Measurements from ENCODE around the gene NCKAP5. TPM values are rescaled to one million over a fixed set of nuclear protein-coding genes. Genes with fewer than 3 reads are reported as not detected.

Gene NCKAP5
- total RNA-seq, 5 donors from 2014 or later (not counting 1 experiment from before 2014, with no cell fraction given): 0.06 TPM; not detected in 4

DNA sequence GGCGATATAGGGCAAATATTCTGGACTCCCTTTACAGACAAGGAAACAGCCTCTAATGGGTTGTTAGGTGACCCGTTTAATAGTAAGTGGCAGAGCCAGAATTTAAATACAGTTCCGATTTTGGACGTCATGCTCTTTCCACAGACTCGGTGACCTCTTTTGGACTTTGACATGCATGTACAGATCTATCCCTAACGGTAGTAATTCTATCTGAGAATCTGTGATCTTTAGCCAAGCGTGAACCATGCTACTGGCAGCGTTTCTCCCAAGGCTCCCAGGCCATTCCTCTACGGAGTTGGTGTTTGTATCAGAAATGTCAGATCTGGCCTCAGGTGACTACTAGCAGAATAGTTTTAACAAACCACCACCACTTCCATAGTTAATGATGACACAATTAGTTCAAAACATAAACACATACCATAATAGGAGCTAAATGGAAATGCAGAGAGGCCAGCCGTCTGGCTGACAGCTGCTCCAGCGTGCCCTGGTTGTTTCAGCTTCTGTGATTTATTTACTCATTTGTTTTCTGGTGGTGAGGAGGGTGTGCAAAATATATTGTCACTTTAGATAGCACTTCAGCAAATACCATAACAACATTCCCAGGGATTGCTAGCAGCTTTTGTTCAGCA is 593.7 kb downstream of the NCKAP5 start:
- H3K4me3 ChIP-seq (ENCODE audit: control insufficient read depth in 1 of 2, extremely low read depth in 1 of 2, low read length in 1 of 2): no peak overlapping the region
- Mint-ChIP-seq H3K4me3 (no peak overlapping the region), H3K9me3 (peaks cover 0 to 10% (median 2%) of the 10 kb centered on the region in 3 donors), H3K36me3 (no peaks in the 10 kb centered on the region), H3K27me3 (no peaks in the 10 kb centered on the region), H3K4me1 (no peaks in the 10 kb centered on the region), H3K27ac (no peak overlapping the region)
- ATAC-seq (replicated peaks in 1 of 4): no peak
- no peaks in the 10 kb centered on the region for H3K4me1 ChIP-seq (ENCODE audit: control insufficient read depth in 1 of 2, extremely low read depth in 1 of 2, insufficient read depth in 2 of 2, low read length in 2 of 2)
- H3K9me3 ChIP-seq: no peaks in the 10 kb centered on the region
- POLR2A ChIA-PET: no interaction called here
- no peak overlapping the region for H3K27ac ChIP-seq (ENCODE audit: low read length)
- CTCF ChIA-PET: no interaction called here
- DNase-seq: no peak
- no peaks in the 10 kb centered on the region for H3K36me3 ChIP-seq (ENCODE audit: control insufficient read depth in 2 of 2, extremely low read depth in 1 of 2, insufficient read depth in 1 of 2, low read length in 1 of 2)
- no peaks in the 10 kb centered on the region for H3K27me3 ChIP-seq (replicated peaks in 1 of 2; ENCODE audit: control insufficient read depth in 2 of 2, extremely low read depth in 1 of 2, insufficient read depth in 2 of 2, low read length in 1 of 2)
- 89% methylated on average over 4 of the region's 11 CpGs for WGBS (ENCODE audit: insufficient coverage)

- Histone ChIP-seq H3K36me3 (ENCODE audit: control insufficient read depth in 2 of 2, extremely low read depth in 1 of 2, insufficient read depth in 1 of 2, low read length in 1 of 2) (no peaks in the 10 kb centered on the region), H3K4me3 (ENCODE audit: control insufficient read depth in 1 of 2, extremely low read depth in 1 of 2, low read length in 1 of 2) (no peak overlapping the region), H3K4me1 (ENCODE audit: control insufficient read depth in 1 of 2, extremely low read depth in 1 of 2, insufficient read depth in 2 of 2, low read length in 2 of 2) (no peaks in the 10 kb centered on the region), H3K9me3 (no peaks in the 10 kb centered on the region), H3K27ac (ENCODE audit: low read length) (no peak overlapping the region), H3K27me3 (replicated peaks in 1 of 2; ENCODE audit: control insufficient read depth in 2 of 2, extremely low read depth in 1 of 2, insufficient read depth in 2 of 2, low read length in 1 of 2) (no peaks in the 10 kb centered on the region)
- Mint-ChIP-seq H3K27me3 (no peaks in the 10 kb centered on the region), H3K9me3 (peaks cover 0 to 10% (median 5%) of the 10 kb centered on the region in 3 donors), H3K27ac (no peak overlapping the region), H3K4me3 (no peak overlapping the region), H3K36me3 (no peaks in the 10 kb centered on the region), H3K4me1 (no peaks in the 10 kb centered on the region)
- DNase-seq (no peak), ATAC-seq (replicated peaks in 1 of 4) (no peak)
- 22% methylated on average over 1 of the region's 7 CpGs for WGBS (ENCODE audit: insufficient coverage)
- ChIA-PET POLR2A (interaction anchor here in 1 of 2 donors (0.5 kb wide), 1 partner anchor 10 kb away, joined by 3 read pairs; no protein-coding TSS in a partner anchor), CTCF (no interaction called here)
Observed at GRCh38 chr2:132971310-132972061, 596.8 kb downstream of the NCKAP5 start.

GRCh38 chr2:132969371-132969985 is 598.8 kb downstream of the NCKAP5 start:
- Mint-ChIP-seq H3K27me3 (no peaks in the 10 kb centered on the region), H3K36me3 (no peaks in the 10 kb centered on the region), H3K27ac (no peak overlapping the region), H3K4me3 (no peak overlapping the region), H3K9me3 (peaks cover 0 to 6% (median 5%) of the 10 kb centered on the region in 3 donors), H3K4me1 (no peaks in the 10 kb centered on the region)
- Histone ChIP-seq H3K4me1 (ENCODE audit: control insufficient read depth in 1 of 2, extremely low read depth in 1 of 2, insufficient read depth in 2 of 2, low read length in 2 of 2) (no peaks in the 10 kb centered on the region), H3K9me3 (no peaks in the 10 kb centered on the region), H3K27me3 (replicated peaks in 1 of 2; ENCODE audit: control insufficient read depth in 2 of 2, extremely low read depth in 1 of 2, insufficient read depth in 2 of 2, low read length in 1 of 2) (no peaks in the 10 kb centered on the region), H3K27ac (ENCODE audit: low read length) (no peak overlapping the region), H3K36me3 (ENCODE audit: control insufficient read depth in 2 of 2, extremely low read depth in 1 of 2, insufficient read depth in 1 of 2, low read length in 1 of 2) (no peaks in the 10 kb centered on the region), H3K4me3 (ENCODE audit: control insufficient read depth in 1 of 2, extremely low read depth in 1 of 2, low read length in 1 of 2) (no peak overlapping the region)
- CTCF ChIA-PET: no interaction called here
- WGBS (ENCODE audit: insufficient coverage): 59% methylated on average over 4 of the region's 4 CpGs
- DNase-seq (no peak), ATAC-seq (replicated peaks in 1 of 4) (no peak)
- POLR2A ChIA-PET: no interaction called here

GRCh38 chr2:132965460-132965859 is 602.8 kb downstream of the NCKAP5 start:
- POLR2A ChIA-PET: no interaction called here
- H3K4me1 Mint-ChIP-seq: no peaks in the 10 kb centered on the region
- H3K9me3 ChIP-seq: no peaks in the 10 kb centered on the region

DNA sequence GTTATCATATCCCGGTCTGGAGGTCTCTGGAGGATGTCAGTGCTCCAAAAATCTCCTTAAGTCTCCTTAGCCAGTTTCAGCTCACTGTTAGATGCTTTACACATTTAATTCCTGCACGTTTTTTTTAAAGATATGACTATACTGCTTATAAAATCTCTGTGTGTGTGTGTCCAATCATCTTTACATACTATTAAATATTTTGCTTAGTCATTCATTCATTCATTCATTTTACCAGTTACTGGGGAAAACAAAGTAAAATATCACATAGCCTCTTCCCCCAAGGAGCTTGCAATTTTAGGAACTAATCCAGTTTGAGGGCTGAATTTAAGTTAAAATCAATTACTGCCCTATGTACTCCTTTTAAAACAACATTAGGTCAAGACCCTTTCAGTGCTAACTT is 605.1 kb downstream of the NCKAP5 start:
- Histone ChIP-seq H3K4me3 (ENCODE audit: control insufficient read depth in 1 of 2, extremely low read depth in 1 of 2, low read length in 1 of 2) (no peak overlapping the region), H3K9me3 (no peaks in the 10 kb centered on the region), H3K27ac (ENCODE audit: low read length) (no peak overlapping the region), H3K27me3 (replicated peaks in 1 of 2; ENCODE audit: control insufficient read depth in 2 of 2, extremely low read depth in 1 of 2, insufficient read depth in 2 of 2, low read length in 1 of 2) (no peaks in the 10 kb centered on the region), H3K36me3 (ENCODE audit: control insufficient read depth in 2 of 2, extremely low read depth in 1 of 2, insufficient read depth in 1 of 2, low read length in 1 of 2) (no peaks in the 10 kb centered on the region), H3K4me1 (ENCODE audit: control insufficient read depth in 1 of 2, extremely low read depth in 1 of 2, insufficient read depth in 2 of 2, low read length in 2 of 2) (no peaks in the 10 kb centered on the region)
- Mint-ChIP-seq H3K36me3 (no peaks in the 10 kb centered on the region), H3K9me3 (peaks cover 0 to 5% (median 0%) of the 10 kb centered on the region in 3 donors), H3K27ac (no peak overlapping the region), H3K4me1 (no peaks in the 10 kb centered on the region), H3K4me3 (no peak overlapping the region), H3K27me3 (peaks cover 0 to 3% of the 10 kb centered on the region in 2 donors)
- DNase-seq (no peak), ATAC-seq (replicated peaks in 1 of 4) (no peak)
- WGBS (ENCODE audit: insufficient coverage): 80% methylated on average over 1 of the region's 2 CpGs
- POLR2A ChIA-PET: no interaction called here
- CTCF ChIA-PET: interaction anchor here in 1 of 2 donors (0.6 kb wide), 1 partner anchor 38 kb away, joined by 5 read pairs; no protein-coding TSS in a partner anchor

More at GRCh38 chr2:132965460-132965859, 602.8 kb downstream of the NCKAP5 start:
- Histone ChIP-seq H3K36me3 (ENCODE audit: control insufficient read depth in 2 of 2, extremely low read depth in 1 of 2, insufficient read depth in 1 of 2, low read length in 1 of 2) (no peaks in the 10 kb centered on the region), H3K4me1 (ENCODE audit: control insufficient read depth in 1 of 2, extremely low read depth in 1 of 2, insufficient read depth in 2 of 2, low read length in 2 of 2) (no peaks in the 10 kb centered on the region), H3K4me3 (ENCODE audit: control insufficient read depth in 1 of 2, extremely low read depth in 1 of 2, low read length in 1 of 2) (no peak overlapping the region), H3K27ac (ENCODE audit: low read length) (no peak overlapping the region), H3K27me3 (replicated peaks in 1 of 2; ENCODE audit: control insufficient read depth in 2 of 2, extremely low read depth in 1 of 2, insufficient read depth in 2 of 2, low read length in 1 of 2) (no peaks in the 10 kb centered on the region)
- Mint-ChIP-seq H3K4me3 (no peak overlapping the region), H3K36me3 (no peaks in the 10 kb centered on the region), H3K27me3 (no peaks in the 10 kb centered on the region), H3K27ac (no peak overlapping the region), H3K9me3 (peaks cover 0 to 5% (median 4%) of the 10 kb centered on the region in 3 donors)
- no peak for ATAC-seq (replicated peaks in 1 of 4)
- DNase-seq: no peak
- CTCF ChIA-PET: no interaction called here

GRCh38 chr2:132958887-132959286 is 609.4 kb downstream of the NCKAP5 start:
- no peaks in the 10 kb centered on the region for H3K27me3 ChIP-seq (replicated peaks in 1 of 2; ENCODE audit: control insufficient read depth in 2 of 2, extremely low read depth in 1 of 2, insufficient read depth in 2 of 2, low read length in 1 of 2)
- no peaks in the 10 kb centered on the region for H3K36me3 ChIP-seq (ENCODE audit: control insufficient read depth in 2 of 2, extremely low read depth in 1 of 2, insufficient read depth in 1 of 2, low read length in 1 of 2)
- Mint-ChIP-seq H3K4me3 (no peak overlapping the region), H3K36me3 (no peaks in the 10 kb centered on the region), H3K27me3 (peaks cover 0 to 3% of the 10 kb centered on the region in 2 donors), H3K9me3 (peaks cover 5 to 12% (median 6%) of the 10 kb centered on the region in 3 donors), H3K27ac (no peak overlapping the region), H3K4me1 (no peaks in the 10 kb centered on the region)
- H3K4me3 ChIP-seq (ENCODE audit: control insufficient read depth in 1 of 2, extremely low read depth in 1 of 2, low read length in 1 of 2): no peak overlapping the region
- DNase-seq (no peak), ATAC-seq (replicated peaks in 1 of 4) (no peak)
- WGBS (ENCODE audit: insufficient coverage): no CpG with 5 or more reads among the region's 2 CpGs
- ChIA-PET CTCF (no interaction called here), POLR2A (no interaction called here)
- H3K4me1 ChIP-seq (ENCODE audit: control insufficient read depth in 1 of 2, extremely low read depth in 1 of 2, insufficient read depth in 2 of 2, low read length in 2 of 2): no peaks in the 10 kb centered on the region
- H3K9me3 ChIP-seq: no peaks in the 10 kb centered on the region
- H3K27ac ChIP-seq (ENCODE audit: low read length): no peak overlapping the region

All from T-cell (primary cell).